Superior temporal gyrus (tissue), 1 donor: ENCODE data around the gene CRTAC1.

ENCODE experiments used
- DNase-seq: peaks from one replicate; pipeline ENCODE4 v3.0.0-alpha.2; 2016; ENCODE audit errors: extremely low spot score

CRTAC1 gene

DNA sequence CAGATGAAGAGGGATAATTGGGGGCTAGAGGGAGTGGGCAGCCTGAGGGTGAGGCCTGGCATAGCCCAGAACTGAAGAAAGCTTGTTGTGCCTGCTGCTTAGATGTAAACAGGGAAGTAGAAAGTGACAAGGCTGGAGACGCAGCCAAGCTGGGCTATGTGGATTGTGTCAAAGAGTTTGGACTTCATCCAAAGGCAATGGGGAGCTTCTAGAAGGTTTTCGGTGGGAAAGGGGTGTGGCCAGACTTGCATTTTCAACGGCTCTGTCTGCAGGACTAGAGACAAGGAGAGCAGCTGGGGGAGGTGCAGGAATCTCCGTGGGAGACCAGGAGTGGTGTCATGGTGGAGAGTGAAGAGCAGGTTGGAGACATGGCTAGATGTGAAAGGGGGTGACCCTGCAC lies 132.0 kb downstream of the CRTAC1 start:
- no peak for DNase-seq

- no peak for DNase-seq
Observed at GRCh38 chr10:97896756-97897358, 133.6 kb downstream of the CRTAC1 start.

- no peak for DNase-seq
Observed at GRCh38 chr10:97895915-97896314, 134.5 kb downstream of the CRTAC1 start.

DNA sequence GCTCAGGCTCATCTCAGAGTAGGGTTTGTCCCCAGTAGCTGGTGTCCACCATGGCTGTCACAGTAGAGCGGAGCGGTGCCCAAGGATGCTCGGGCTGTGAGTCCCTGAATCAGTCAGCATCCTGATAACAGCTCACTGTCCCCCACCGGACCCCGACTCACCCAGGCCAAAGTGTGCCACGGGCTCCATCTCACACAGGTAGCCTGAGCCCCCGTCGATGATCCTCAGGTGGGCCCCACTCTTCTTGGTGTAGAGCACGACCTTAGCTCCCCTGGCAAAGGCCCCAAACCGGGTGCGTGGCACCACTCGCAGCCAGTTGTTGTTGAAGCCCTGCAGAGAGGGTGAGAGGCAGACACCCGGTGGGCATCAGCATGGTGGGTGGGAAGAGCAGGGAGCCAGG lies 135.3 kb downstream of the CRTAC1 start:
- no peak for DNase-seq

- no peak for DNase-seq
Observed at GRCh38 chr10:97894092-97894491, 136.3 kb downstream of the CRTAC1 start.

- no peak for DNase-seq
Observed at GRCh38 chr10:97892939-97893338, 137.5 kb downstream of the CRTAC1 start.

GRCh38 chr10:97892506-97892905 lies 137.9 kb downstream of the CRTAC1 start:
- no peak for DNase-seq

GRCh38 chr10:97891497-97892167 lies 138.8 kb downstream of the CRTAC1 start:
- DNase-seq: no peak

DNA sequence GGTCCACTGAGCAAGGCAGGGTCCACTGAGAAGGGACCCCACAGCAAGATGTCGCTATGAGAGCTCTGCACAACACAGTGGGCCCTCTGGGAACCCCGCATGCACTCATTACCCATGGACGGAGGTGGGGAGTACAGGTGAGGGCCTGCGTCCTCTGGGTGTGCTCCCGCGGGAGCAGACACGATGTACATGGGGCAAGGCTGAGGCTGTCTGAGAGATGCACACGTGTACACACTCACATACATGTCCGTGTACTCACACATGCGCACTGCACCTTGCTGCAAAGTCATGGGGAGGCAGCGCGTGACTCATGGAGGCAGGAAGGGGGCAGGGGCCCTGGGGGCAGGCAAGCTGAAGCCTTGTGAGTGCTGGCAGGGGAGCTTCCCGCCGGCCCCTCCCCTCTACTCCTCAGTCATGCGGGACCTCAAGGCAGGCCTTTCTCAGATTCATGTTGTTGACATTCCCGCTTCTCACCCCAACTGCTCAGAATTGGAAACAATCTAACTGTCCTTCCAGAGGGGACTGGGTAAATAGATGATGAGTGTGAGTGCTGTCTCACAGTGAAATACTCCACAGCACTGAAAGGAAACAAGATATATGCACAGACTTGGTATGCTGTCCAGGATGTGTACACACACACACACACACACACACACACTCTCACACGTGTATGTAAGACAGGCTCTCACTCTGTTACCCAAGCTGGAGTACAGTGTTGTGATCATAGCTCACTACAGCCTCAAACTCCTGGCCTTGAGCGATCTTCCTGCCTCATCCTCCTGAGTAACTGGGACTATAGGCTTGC lies 140.8 kb downstream of the CRTAC1 start:
- DNase-seq: no peak

DNA sequence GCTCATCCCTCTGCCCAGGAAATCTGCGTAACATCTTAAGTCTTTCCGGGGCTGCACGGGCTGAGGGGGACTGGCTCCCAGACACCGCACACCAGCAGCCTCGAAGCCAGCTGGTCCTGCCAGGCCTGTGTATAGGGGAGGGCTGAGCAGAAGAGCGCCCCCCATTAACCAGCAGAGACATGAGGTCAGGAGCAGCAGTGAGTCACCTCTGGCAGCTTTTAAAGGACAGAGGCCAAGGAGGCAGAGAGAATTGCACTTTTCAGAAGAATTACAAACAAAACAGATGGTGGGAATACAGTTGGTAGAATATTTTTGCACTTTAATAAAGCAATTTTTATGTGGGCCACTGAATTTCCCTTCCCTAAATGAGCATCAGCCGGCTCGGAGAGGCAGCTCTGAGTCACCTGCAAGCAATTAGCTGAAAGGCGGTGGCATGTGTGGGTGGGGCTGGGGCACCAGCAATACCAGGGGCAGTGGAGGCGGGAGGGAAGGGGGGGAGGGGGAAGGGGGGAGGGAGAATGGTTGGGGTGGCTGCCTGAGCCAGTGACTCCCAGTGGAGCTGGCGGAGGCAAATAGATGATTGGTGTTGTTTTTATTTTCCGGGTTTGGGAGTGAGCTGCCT lies 141.7 kb downstream of the CRTAC1 start:
- DNase-seq: no peak

DNA sequence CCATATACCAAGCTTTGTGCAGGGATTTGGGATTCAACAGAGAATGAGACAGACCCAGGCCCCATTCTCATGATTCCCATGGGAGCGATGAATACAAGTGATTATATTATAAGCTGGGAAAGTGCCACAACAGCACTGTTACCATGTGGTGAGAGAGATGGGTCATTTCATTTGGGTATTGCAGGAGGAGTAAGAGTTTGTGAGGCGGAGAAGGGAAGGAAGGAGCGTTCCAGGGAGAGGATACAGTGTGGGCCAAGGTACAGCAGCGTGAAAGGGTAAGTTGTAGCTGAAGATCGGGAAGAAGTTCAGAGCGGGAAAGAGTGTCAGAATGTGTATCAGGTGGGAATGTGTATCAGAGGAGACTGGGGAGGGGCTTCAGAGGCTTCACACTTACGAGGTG lies 142.3 kb downstream of the CRTAC1 start:
- no peak for DNase-seq

DNA sequence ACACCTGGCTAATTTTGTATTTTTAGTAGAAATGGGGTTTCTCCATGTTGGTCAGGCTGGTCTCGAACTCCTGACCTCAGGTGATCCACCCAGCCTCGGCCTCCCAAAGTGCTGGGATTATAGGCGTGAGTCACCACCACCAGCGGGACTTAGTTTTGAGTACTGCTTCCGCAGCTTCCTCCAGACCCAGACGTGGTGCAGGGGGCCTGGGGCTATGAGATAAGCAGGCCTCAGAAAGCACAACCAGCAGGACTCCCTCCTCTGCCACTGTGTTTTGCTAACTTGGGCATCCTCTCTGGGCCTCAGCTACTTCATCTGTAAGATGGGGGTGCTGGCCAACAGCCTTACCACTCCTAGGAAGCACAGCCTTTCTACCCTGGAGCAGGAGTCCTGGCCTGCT lies 143.0 kb downstream of the CRTAC1 start:
- no peak for DNase-seq

GRCh38 chr10:97886286-97886685 lies 144.1 kb downstream of the CRTAC1 start:
- peak; percentile 22 for DNase-seq

DNA sequence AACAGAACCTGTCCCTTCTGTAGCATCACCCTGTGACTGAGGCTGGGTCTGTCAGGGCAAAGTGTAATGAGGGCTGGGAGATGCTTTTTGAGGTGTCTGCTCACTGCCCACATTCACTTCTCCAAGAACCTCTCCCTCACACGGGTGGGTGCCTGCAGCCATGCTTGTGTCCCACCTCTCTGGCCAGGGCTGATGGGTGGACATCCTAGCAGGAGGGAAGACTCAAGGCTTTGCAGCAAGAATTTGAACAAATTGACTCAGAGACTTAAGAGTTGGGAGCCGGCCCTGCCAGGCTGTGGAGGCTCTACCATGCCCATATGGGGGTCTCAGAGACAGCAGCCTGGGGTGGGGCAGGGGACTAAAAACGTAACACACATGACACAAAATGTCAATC lies 147.3 kb downstream of the CRTAC1 start:
- no peak for DNase-seq

- DNase-seq: no peak
Observed at GRCh38 chr10:97882142-97883091, 148.0 kb downstream of the CRTAC1 start.

DNA sequence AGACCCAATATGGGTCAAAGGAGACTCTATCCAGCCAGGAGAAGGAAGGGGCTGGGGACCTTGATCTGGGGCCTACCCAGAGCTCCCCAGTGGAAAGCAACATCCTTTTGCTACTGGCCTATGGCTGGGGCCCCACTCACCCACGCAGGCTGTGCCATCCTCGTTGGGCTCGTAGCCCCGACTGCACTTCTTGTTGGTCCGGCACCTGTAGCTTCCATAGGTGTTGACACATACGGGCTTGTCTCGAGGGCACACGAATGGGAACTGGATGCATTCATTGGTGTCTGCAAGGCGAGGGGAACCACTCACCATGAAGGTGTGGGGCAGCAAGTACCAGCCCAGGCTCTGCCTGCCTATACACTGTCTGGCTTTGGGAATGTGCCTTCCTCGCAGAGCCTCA lies 150.3 kb downstream of the CRTAC1 start:
- no peak for DNase-seq

DNA sequence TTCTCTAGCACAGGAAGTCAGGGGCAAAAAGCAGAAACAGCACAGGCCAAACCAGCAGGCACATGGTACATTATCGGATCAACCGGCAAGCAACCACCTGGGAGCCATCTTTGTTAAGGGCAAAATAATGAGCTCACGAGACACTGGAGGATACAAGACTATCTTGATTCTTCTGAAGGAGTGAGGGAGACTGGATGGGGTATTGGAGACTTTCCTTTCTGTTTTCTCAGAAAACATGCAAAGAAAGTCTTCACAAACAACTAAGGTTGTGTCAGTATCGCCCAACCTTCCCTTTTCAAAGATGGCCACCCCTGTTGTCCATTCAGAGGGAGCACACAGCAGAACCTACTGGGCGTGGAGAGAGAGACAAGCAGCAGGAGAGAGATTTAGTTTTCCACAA lies 151.2 kb downstream of the CRTAC1 start:
- no peak for DNase-seq

GRCh38 chr10:97876402-97876801 lies 154.0 kb downstream of the CRTAC1 start:
- DNase-seq: no peak

DNA sequence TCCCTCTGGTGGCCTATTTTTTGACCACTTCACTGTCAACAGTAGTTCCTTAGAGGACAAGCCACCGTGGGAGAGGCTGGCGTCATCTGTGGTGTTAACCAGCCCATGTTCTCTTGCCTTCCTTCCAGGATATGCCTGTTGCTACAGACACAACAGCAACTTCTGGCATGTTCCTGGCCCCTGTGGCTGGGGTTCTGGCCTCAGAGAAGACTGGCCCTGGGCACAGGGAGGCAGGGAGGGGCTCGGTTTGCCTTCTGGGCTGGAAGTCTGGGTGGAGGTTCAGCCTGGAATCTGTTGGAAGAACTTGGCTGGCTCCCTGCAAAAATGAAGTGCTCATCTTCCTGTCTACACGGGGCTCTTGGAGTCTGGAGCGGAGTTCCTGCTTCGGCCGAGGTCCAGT lies 155.0 kb downstream of the CRTAC1 start:
- no peak for DNase-seq

- no peak for DNase-seq
Observed at GRCh38 chr10:97874332-97874731, 156.1 kb downstream of the CRTAC1 start.

- DNase-seq: no peak
Observed at GRCh38 chr10:97873569-97873968, 156.9 kb downstream of the CRTAC1 start.
